ENCODE data around the gene GPATCH8.
"Not testable (repeated sequence)": the region's sequence is repeated elsewhere in the genome, so short reads cannot be mapped to it uniquely, and the experiment has no call there.

GPATCH8 gene

GRCh38 chr17:44396946-44397345, 106.3 kb downstream of the GPATCH8 start:
- FAIRE-seq: no peak

GRCh38 chr17:44394833-44395232, 108.4 kb downstream of the GPATCH8 start:
- FAIRE-seq: no peak

- FAIRE-seq: not testable (repeated sequence)
Measured at GRCh38 chr17:44394112-44394511, 109.1 kb downstream of the GPATCH8 start.

- FAIRE-seq: no peak
Measured at GRCh38 chr17:44390250-44390870, 112.8 kb downstream of the GPATCH8 start.

GRCh38 chr17:44389723-44390202, 113.4 kb downstream of the GPATCH8 start:
- no peak for FAIRE-seq

- no peak for FAIRE-seq
Measured at GRCh38 chr17:44389281-44389680, 113.9 kb downstream of the GPATCH8 start, which contains the start of gene ITGA2B. ITGA2B (minus strand) TSS chr17:44389649; CDS start chr17:44389473, 176 bp downstream.

- no peak for FAIRE-seq
Measured at GRCh38 chr17:44387804-44388203, 115.4 kb downstream of the GPATCH8 start.

- no peak for FAIRE-seq
Measured at GRCh38 chr17:44386182-44386525, 117.1 kb downstream of the GPATCH8 start.

GRCh38 chr17:44385287-44386181, 117.7 kb downstream of the GPATCH8 start:
- FAIRE-seq: no peak

- no peak for FAIRE-seq
Measured at GRCh38 chr17:44384823-44385286, 118.4 kb downstream of the GPATCH8 start.

- no peak for FAIRE-seq
Measured at GRCh38 chr17:44384281-44384822, 118.9 kb downstream of the GPATCH8 start.

GRCh38 chr17:44383861-44384260, 119.3 kb downstream of the GPATCH8 start:
- no peak for FAIRE-seq

GRCh38 chr17:44383363-44383762, 119.8 kb downstream of the GPATCH8 start:
- no peak for FAIRE-seq

GRCh38 chr17:44382917-44383316, 120.3 kb downstream of the GPATCH8 start:
- no peak for FAIRE-seq

GRCh38 chr17:44381810-44382305, 121.3 kb downstream of the GPATCH8 start:
- no peak for FAIRE-seq

GRCh38 chr17:44380767-44381166, 122.4 kb downstream of the GPATCH8 start:
- no peak for FAIRE-seq

- no peak for FAIRE-seq
Measured at GRCh38 chr17:44379887-44380286, 123.3 kb downstream of the GPATCH8 start.

GRCh38 chr17:44378171-44378705, 125.0 kb downstream of the GPATCH8 start:
- FAIRE-seq: no peak

- FAIRE-seq: no peak
Measured at GRCh38 chr17:44376779-44377178, 126.4 kb downstream of the GPATCH8 start.

- FAIRE-seq: no peak
Measured at GRCh38 chr17:44376124-44376523, 127.1 kb downstream of the GPATCH8 start.

GRCh38 chr17:44375196-44376017, 127.8 kb downstream of the GPATCH8 start:
- no peak for FAIRE-seq
